HG03175 (cell line): Measurements from ENCODE around the gene KRT35.

Source experiments
- ATAC-seq: cut with Tn5 transposase; IDR thresholded peaks from one replicate; pipeline ENCODE4 v1.9.1; 2021; ENCODE audit warnings: mild to moderate bottlenecking, moderate library complexity; ENCODE audit not compliant: unreplicated experiment

Gene KRT35

GRCh38 chr17:41490000-41490990 is 9.3 kb upstream of the KRT35 start:
- ATAC-seq: no peak

- ATAC-seq: no peak
These were observed 8.6 kb upstream of the KRT35 start, which contains the start of gene KRT36 for GRCh38 chr17:41489531-41489930. TSS of gene KRT36 (minus strand) at chr17:41489910. CDS start at chr17:41489864, 46 bp downstream.

GRCh38 chr17:41486809-41487530 is 6.0 kb upstream of the KRT35 start:
- ATAC-seq: no peak

- ATAC-seq: no peak
These were observed 5.4 kb upstream of the KRT35 start for GRCh38 chr17:41486316-41486715.

- no peak for ATAC-seq
These were observed 4.3 kb upstream of the KRT35 start for GRCh38 chr17:41484920-41485904.

GRCh38 chr17:41483991-41484826 is 3.3 kb upstream of the KRT35 start:
- no peak for ATAC-seq

- no peak for ATAC-seq
These were observed 2.6 kb upstream of the KRT35 start for GRCh38 chr17:41483531-41483930.

GRCh38 chr17:41480581-41480980 is 370 bp downstream of the KRT35 start:
- no peak for ATAC-seq

- no peak for ATAC-seq
These were observed 815 bp downstream of the KRT35 start for GRCh38 chr17:41480136-41480535.

- no peak for ATAC-seq
These were observed 2.7 kb downstream of the KRT35 start for GRCh38 chr17:41478237-41478636.

- ATAC-seq: no peak
These were observed 3.8 kb downstream of the KRT35 start for GRCh38 chr17:41476866-41477815.

- ATAC-seq: no peak
These were observed 5.5 kb downstream of the KRT35 start for GRCh38 chr17:41475421-41475820.

GRCh38 chr17:41474863-41475262 is 6.1 kb downstream of the KRT35 start:
- ATAC-seq: no peak

GRCh38 chr17:41468346-41468745 is 12.6 kb downstream of the KRT35 start:
- ATAC-seq: no peak

GRCh38 chr17:41467561-41467960 is 13.4 kb downstream of the KRT35 start:
- no peak for ATAC-seq

GRCh38 chr17:41466988-41467387 is 14.0 kb downstream of the KRT35 start, which contains the start of gene KRT32:
TSS of gene KRT32 (minus strand) at chr17:41467386. CDS start at chr17:41467325, 61 bp downstream.
- no peak for ATAC-seq

- no peak for ATAC-seq
These were observed 16.3 kb downstream of the KRT35 start for GRCh38 chr17:41464682-41465081.

GRCh38 chr17:41464173-41464572 is 16.8 kb downstream of the KRT35 start:
- ATAC-seq: no peak
